ENCODE data around the gene RGS6.

DNA sequence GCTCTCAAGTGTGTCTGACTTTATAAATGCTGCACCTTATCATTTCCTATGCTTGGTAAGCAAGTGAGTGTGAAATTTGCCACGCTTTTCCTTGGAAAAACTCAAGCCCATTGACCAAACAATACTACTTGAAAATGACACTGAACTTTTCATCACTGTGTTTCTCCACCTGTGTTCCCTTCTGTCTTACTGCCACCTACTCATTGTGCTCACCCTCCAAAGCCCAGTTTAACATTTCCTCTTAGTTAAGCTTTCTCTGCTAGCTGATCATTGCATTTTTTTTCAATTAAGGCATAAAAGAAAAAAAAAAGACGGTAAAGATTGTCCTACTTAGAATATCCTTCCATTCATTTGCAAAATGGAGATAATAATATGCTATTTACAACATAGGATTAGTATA is 516.0 kb downstream of the RGS6 start:
- TF ChIP-seq, protein P1, sequence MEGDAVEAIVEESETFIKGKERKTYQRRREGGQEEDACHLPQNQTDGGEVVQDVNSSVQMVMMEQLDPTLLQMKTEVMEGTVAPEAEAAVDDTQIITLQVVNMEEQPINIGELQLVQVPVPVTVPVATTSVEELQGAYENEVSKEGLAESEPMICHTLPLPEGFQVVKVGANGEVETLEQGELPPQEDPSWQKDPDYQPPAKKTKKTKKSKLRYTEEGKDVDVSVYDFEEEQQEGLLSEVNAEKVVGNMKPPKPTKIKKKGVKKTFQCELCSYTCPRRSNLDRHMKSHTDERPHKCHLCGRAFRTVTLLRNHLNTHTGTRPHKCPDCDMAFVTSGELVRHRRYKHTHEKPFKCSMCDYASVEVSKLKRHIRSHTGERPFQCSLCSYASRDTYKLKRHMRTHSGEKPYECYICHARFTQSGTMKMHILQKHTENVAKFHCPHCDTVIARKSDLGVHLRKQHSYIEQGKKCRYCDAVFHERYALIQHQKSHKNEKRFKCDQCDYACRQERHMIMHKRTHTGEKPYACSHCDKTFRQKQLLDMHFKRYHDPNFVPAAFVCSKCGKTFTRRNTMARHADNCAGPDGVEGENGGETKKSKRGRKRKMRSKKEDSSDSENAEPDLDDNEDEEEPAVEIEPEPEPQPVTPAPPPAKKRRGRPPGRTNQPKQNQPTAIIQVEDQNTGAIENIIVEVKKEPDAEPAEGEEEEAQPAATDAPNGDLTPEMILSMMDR (IDR thresholded peaks at IDR 0.05): no peak
- TF ChIP-seq POLR2A (IDR thresholded peaks at IDR 0.05): no peak
- no peak for TF ChIP-seq POLR2AphosphoS5 (IDR thresholded peaks at IDR 0.05)
